Neural crest cell (in vitro differentiated cells): ENCODE measurements around the gene GZF1. TPM values are rescaled to one million over a fixed set of nuclear protein-coding genes. Genes with fewer than 3 reads are reported as not detected.

Source experiments
- DNase-seq: peaks from one replicate; pipeline ENCODE4 v3.0.0; 2021; ENCODE audit warnings: low read depth, mixed read lengths, low spot score
- H3K27ac Mint-ChIP-seq: one replicate; pipeline ENCODE4 v1.8.0; 2021; ENCODE audit warnings: mild to moderate bottlenecking, mixed read lengths; ENCODE audit not compliant: unreplicated experiment
- H3K27me3 Mint-ChIP-seq: 2 replicates; pipeline ENCODE4 v1.8.0; 2021; ENCODE audit warnings: low read depth, mild to moderate bottlenecking, mixed read lengths
- H3K36me3 Mint-ChIP-seq: 2 replicates; pipeline ENCODE4 v1.8.0; 2021; ENCODE audit warnings: low read depth, mild to moderate bottlenecking, mixed read lengths
- H3K4me1 Mint-ChIP-seq: 2 replicates; pipeline ENCODE4 v1.8.0; 2021; ENCODE audit warnings: mixed read lengths
- H3K4me3 Mint-ChIP-seq: one replicate; pipeline ENCODE4 v1.8.0; 2021; ENCODE audit warnings: mild to moderate bottlenecking, mixed read lengths
- H3K9me3 Mint-ChIP-seq: 2 replicates; pipeline ENCODE4 v1.8.0; 2021; ENCODE audit warnings: mixed read lengths
- total RNA-seq: library from RNA; stranded (reverse); gene quantifications from 2 replicates; pipeline ENCODE4 v1.2.1, GENCODE V29; 2021
- TF ChIP-seq, protein P1 (sequence below): fragments of 200-600 bp; sonication (generic); conservative IDR thresholded peaks from 2 replicates; pipeline ENCODE4 v1.5.0; 2021; ENCODE audit warnings: antibody characterized with exemption, mild to moderate bottlenecking

GZF1 gene
- total RNA-seq, 1 donor from 2014 or later, result 21.9 TPM

DNA sequence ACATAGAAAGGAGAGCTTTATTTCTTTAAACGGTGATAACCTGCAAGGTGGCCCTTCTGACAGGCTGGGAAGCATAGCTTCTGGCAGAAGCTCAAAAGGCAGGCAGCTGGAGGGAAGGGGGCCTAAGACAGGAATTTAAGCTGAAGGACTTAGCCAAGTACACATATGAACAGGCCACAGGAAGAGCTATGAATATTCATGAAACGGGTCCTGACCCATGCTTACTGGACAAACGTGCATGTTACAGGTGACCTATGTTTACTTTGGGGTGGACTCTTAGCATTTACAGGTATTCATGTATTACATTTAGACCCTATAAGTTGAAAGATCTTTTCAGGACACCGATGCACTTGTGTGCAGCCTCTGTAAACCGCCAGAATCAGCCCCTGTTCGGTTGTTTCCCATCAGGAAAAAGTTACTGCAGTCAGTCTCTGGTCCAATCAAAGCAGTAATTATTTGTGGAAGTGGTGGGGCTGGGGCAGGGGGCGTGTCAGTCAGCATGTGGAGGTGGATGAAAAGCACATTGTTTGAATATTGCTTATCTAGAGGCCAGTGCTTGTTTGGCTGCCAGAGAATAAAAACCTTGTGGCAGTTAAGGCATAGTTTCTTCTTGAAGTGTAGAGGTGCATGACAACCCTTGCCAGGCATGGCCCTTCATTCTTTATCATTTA lies 2.9 kb upstream of the GZF1 start:
- Mint-ChIP-seq H3K4me1 (peaks cover 38% of the 10 kb centered on the region), H3K27me3 (no peaks in the 10 kb centered on the region), H3K9me3 (no peaks in the 10 kb centered on the region), H3K36me3 (peaks cover 4% of the 10 kb centered on the region), H3K4me3 (peak overlapping the region; percentile 97), H3K27ac (no peak overlapping the region)
- no peak for DNase-seq
- TF ChIP-seq, protein P1, sequence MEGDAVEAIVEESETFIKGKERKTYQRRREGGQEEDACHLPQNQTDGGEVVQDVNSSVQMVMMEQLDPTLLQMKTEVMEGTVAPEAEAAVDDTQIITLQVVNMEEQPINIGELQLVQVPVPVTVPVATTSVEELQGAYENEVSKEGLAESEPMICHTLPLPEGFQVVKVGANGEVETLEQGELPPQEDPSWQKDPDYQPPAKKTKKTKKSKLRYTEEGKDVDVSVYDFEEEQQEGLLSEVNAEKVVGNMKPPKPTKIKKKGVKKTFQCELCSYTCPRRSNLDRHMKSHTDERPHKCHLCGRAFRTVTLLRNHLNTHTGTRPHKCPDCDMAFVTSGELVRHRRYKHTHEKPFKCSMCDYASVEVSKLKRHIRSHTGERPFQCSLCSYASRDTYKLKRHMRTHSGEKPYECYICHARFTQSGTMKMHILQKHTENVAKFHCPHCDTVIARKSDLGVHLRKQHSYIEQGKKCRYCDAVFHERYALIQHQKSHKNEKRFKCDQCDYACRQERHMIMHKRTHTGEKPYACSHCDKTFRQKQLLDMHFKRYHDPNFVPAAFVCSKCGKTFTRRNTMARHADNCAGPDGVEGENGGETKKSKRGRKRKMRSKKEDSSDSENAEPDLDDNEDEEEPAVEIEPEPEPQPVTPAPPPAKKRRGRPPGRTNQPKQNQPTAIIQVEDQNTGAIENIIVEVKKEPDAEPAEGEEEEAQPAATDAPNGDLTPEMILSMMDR, result no peak

DNA sequence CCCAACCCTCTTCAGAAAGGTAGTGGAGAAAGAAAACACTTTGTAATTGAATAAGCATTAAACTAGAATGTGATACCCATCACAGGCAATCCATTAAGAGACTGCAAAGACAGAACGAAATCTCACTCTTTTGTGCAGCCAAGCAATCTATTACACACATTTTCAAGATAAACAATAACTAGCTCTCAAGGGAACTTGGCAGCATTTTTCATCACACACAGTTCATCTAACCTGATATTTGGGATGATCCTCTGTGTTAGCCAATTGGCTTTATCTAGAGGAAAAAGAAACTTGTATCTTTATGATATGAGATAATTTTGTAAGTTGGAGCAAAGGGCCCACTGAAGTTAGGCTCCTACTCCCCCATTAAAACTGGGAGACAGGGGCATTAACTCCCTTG lies 1.5 kb upstream of the GZF1 start:
- no peak for DNase-seq
- TF ChIP-seq, protein P1, result no peak
- Mint-ChIP-seq H3K36me3 (peaks cover 14% of the 10 kb centered on the region), H3K27me3 (no peaks in the 10 kb centered on the region), H3K27ac (no peak overlapping the region), H3K4me1 (peaks cover 50% of the 10 kb centered on the region), H3K9me3 (no peaks in the 10 kb centered on the region), H3K4me3 (peak overlapping the region; percentile 92)

DNA sequence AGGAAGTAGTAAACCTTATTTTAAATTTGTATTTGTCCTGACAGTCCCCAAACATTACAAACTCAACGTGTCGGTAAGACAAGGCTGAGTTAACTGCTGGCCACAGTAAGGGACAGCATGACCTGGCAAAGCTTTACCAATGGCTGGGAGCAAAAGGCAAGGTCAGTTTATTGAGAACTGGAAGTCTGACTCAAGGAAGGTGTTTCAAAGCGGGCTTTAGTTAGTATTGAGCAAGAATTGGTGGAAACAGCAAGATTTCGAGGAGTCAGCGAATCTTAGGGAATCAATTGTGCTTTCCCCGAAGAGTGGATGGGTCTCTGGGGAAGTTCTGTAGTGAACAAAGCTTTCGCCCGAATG lies 885 bp upstream of the GZF1 start:
- H3K27me3 Mint-ChIP-seq, result no peaks in the 10 kb centered on the region
- H3K4me3 Mint-ChIP-seq, result peak overlapping the region; percentile 92
- peak overlapping the region; percentile 99 for H3K27ac Mint-ChIP-seq
- TF ChIP-seq, protein P1, result no peak
- DNase-seq, result no peak
- peaks cover 53% of the 10 kb centered on the region for H3K4me1 Mint-ChIP-seq
- peaks cover 16% of the 10 kb centered on the region for H3K36me3 Mint-ChIP-seq
- H3K9me3 Mint-ChIP-seq, result no peaks in the 10 kb centered on the region

DNA sequence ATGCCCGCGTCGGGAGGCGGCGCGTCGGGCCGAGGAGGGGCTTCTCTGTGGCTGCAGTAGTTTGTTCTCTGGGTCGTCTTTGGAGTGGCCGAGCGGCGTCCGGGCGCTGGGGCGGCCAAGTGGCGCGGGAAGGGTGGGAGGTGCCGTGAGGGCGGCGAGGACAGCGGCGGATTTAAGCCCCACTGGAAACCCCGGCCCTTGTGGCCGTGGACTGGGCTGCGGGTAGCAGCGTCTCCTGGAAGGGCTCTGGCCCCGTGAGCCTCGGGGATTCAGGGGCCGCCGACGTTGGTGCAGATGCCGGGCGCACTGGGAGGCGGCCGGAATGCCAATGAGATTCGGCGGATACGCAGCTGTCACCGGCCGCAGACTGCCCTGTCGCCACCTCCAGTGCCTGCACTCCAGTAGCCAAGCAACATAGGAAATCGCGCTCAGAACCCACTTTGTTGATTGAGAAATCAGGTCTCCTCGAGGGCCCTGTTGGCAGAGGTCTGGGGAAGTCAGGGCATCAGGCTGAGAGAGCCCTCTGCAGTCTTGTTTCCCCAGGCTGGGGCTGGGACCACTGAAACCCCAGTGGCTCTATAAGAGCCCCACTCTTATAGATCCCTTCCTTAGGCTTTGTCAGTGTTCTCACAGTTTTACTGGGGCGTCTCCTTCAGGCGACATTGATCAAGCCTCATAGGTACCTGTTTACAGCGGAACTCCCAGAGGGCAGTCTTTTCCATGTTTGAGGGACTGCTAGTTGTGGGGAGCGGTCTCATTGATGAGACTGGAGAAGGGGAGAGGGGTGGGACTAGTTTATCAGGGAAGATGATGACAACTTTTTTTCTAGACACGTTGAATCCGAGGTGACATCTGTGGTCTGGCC lies 642 bp downstream of the GZF1 start:
- Mint-ChIP-seq H3K27me3 (no peaks in the 10 kb centered on the region), H3K4me3 (peak overlapping the region; percentile 97), H3K27ac (peak overlapping the region; percentile 95), H3K4me1 (peaks cover 62% of the 10 kb centered on the region), H3K9me3 (no peaks in the 10 kb centered on the region), H3K36me3 (peaks cover 17% of the 10 kb centered on the region)
- TF ChIP-seq, protein P1, result no peak
- DNase-seq, result no peak

DNA sequence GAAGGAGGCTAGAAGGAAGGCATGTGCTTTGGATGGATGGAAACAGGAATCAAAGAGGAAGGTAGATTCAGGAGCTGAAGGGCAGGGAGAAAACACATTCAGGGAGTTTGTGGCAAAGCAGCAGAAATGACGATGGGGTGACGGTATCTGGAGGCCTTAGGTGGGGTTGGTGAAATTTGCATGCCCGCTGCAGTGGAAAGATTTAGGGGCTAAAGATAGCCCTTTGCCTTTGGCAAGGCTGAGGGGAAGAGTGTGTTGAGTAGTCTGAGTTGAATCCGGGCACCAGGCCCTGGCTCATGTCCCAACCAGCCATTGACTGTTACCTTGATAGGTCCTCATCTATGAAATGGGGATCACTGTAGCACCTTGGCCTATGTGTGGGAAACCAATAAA lies 1.3 kb downstream of the GZF1 start:
- TF ChIP-seq, protein P1, result no peak
- no peaks in the 10 kb centered on the region for H3K27me3 Mint-ChIP-seq
- H3K4me3 Mint-ChIP-seq, result peak overlapping the region; percentile 97
- peaks cover 61% of the 10 kb centered on the region for H3K4me1 Mint-ChIP-seq
- H3K27ac Mint-ChIP-seq, result peak overlapping the region; percentile 58
- DNase-seq, result no peak
- peaks cover 17% of the 10 kb centered on the region for H3K36me3 Mint-ChIP-seq
- no peaks in the 10 kb centered on the region for H3K9me3 Mint-ChIP-seq
